Heart left ventricle (tissue), 13 donors: ENCODE data around the gene POLR2B.

Experiments
- CTCF ChIP-seq, 12 donors: fragments of 200-600 bp; sonication (generic) in 4 of 12; IDR thresholded peaks; one replicate each; pipeline versions ENCODE4 v1.5.0 to v1.8.0; 2018 to 2022; ENCODE audit warnings: antibody characterized with exemption in 12 of 12, mild to moderate bottlenecking in 5 of 12
- POLR2A ChIP-seq, 2 donors: fragments of 450-650 bp; IDR thresholded peaks; one replicate each; pipeline ENCODE4 v1.6.1; 2017; ENCODE audit warnings: antibody characterized with exemption in 2 of 2, mild to moderate bottlenecking in 2 of 2, moderate library complexity in 2 of 2
- donor health status: ischemic (EF 13 %, LVEDD 7.1; RV severe dilation, severe dysfunction).
- donor health status: DM: no; HTN: yes; CAD: no.
- donor health status: DM: no; HTN: no; CAD: no.
- donor health status: ischemic (EF 25% LVEDD 6.9; RV normal size, moderate dysfunction).
- donor health status: ischemic (EF 25% LVEDD 5.7; RV mildly dilated, moderate dysfunction).
- donor health status: ischemic (EF 35%, LVEDD 5.7; RV mildly dilated, moderate dysfunction).
- donor health status: nonischemic (EF 11% LVEDD 7.7; RV severe dilation, severe dysfunction).
- donor health status: DM: yes; HTN: yes; CAD: no.
- donor health status: PGD.
- donor health status: ischemic (EF 29% LVEDD 5.4; RV normal size, mild dysfunction).
- donor health status: nonischemic (EF 23%, LVEDD 6.1; RV moderate dilation, normal function).

GRCh38 chr4:57073559-57073958, 94.9 kb downstream of the POLR2B start:
- TF ChIP-seq CTCF (IDR thresholded peaks at IDR 0.05), result no peak
- no peak for TF ChIP-seq POLR2A (IDR thresholded peaks at IDR 0.05)
